Muscle layer of duodenum (tissue), 2 donors: ENCODE data around the gene FAM78A.
"Not testable (repeated sequence)": the region's sequence is repeated elsewhere in the genome, so short reads cannot be mapped to it uniquely, and the experiment has no call there.

Source experiments
- H3K27ac ChIP-seq: one replicate; pipeline ENCODE4 v1.7.0; 2013; ENCODE audit warnings: mild to moderate bottlenecking, low read length
- H3K27me3 ChIP-seq: one replicate; pipeline ENCODE4 v1.7.0; 2013; ENCODE audit warnings: low read depth, mild to moderate bottlenecking, control low read depth, low read length
- H3K36me3 ChIP-seq, 2 donors: one replicate each; pipeline ENCODE4 v1.7.0; 2013; ENCODE audit warnings: low read length in 2 of 2, control low read depth in 1 of 2, mild to moderate bottlenecking in 1 of 2; ENCODE audit not compliant: insufficient read depth in 2 of 2, control insufficient read depth in 1 of 2
- H3K4me1 ChIP-seq, 2 donors: one replicate each; pipeline ENCODE4 v1.7.0; 2013; ENCODE audit warnings: low read length in 2 of 2, mild to moderate bottlenecking in 2 of 2, control low read depth in 1 of 2, moderate library complexity in 1 of 2; ENCODE audit not compliant: insufficient read depth in 2 of 2, control insufficient read depth in 1 of 2
- H3K4me3 ChIP-seq, 2 donors: one replicate each; pipeline ENCODE4 v1.7.0; 2013; ENCODE audit warnings: low read length in 2 of 2, low read depth in 1 of 2, mild to moderate bottlenecking in 1 of 2
- H3K9me3 ChIP-seq, 2 donors: one replicate each; pipeline ENCODE4 v1.7.0; 2013; ENCODE audit warnings: low read length in 2 of 2, control low read depth in 1 of 2, mild to moderate bottlenecking in 1 of 2; ENCODE audit not compliant: control insufficient read depth in 1 of 2
- donor health status: healthy.

Gene FAM78A

GRCh38 chr9:131277910-131278701, 1.8 kb upstream of the FAM78A start:
- Histone ChIP-seq H3K9me3 (no peaks in the 10 kb centered on the region), H3K36me3 (no peaks in the 10 kb centered on the region), H3K27me3 (peaks cover 17% of the 10 kb centered on the region), H3K27ac (no peak overlapping the region), H3K4me1 (peaks cover 0 to 17% of the 10 kb centered on the region in 2 donors), H3K4me3 (peak overlapping the region; percentile 26 to 72)

- H3K36me3 ChIP-seq: no peaks in the 10 kb centered on the region
- H3K9me3 ChIP-seq: no peaks in the 10 kb centered on the region
- peak overlapping the region in 1 of 2 donors; percentile 72 for H3K4me3 ChIP-seq
- peaks cover 17% of the 10 kb centered on the region for H3K27me3 ChIP-seq
- H3K27ac ChIP-seq: no peak overlapping the region
- peaks cover 0 to 10% of the 10 kb centered on the region in 2 donors for H3K4me1 ChIP-seq
These were observed 1.1 kb upstream of the FAM78A start for GRCh38 chr9:131277287-131277909.

GRCh38 chr9:131276891-131277286, 579 bp upstream of the FAM78A start:
- Histone ChIP-seq H3K4me3 (peak overlapping the region in 1 of 2 donors; percentile 72), H3K4me1 (peaks cover 0 to 10% of the 10 kb centered on the region in 2 donors), H3K27ac (no peak overlapping the region), H3K36me3 (no peaks in the 10 kb centered on the region), H3K9me3 (no peaks in the 10 kb centered on the region), H3K27me3 (peaks cover 12% of the 10 kb centered on the region)

- H3K36me3 ChIP-seq: no peaks in the 10 kb centered on the region
- peak overlapping the region; percentile 93 for H3K27ac ChIP-seq
- peak overlapping the region; percentile 57 to 63 for H3K4me3 ChIP-seq
- H3K9me3 ChIP-seq: no peaks in the 10 kb centered on the region
- H3K4me1 ChIP-seq: peaks cover 5 to 14% of the 10 kb centered on the region in 2 donors
- H3K27me3 ChIP-seq: peaks cover 3% of the 10 kb centered on the region
These were observed 797 bp downstream of the FAM78A start for GRCh38 chr9:131275332-131276093.

GRCh38 chr9:131274674-131275331, 1.5 kb downstream of the FAM78A start:
- H3K4me3 ChIP-seq: peak overlapping the region; percentile 57 to 63
- no peaks in the 10 kb centered on the region for H3K27me3 ChIP-seq
- peaks cover 5 to 14% of the 10 kb centered on the region in 2 donors for H3K4me1 ChIP-seq
- H3K36me3 ChIP-seq: no peaks in the 10 kb centered on the region
- peak overlapping the region; percentile 93 for H3K27ac ChIP-seq
- no peaks in the 10 kb centered on the region for H3K9me3 ChIP-seq

- Histone ChIP-seq H3K9me3 (no peaks in the 10 kb centered on the region), H3K27me3 (no peaks in the 10 kb centered on the region), H3K27ac (peak overlapping the region; percentile 93), H3K4me3 (peak overlapping the region; percentile 57 to 63), H3K4me1 (peaks cover 5 to 14% of the 10 kb centered on the region in 2 donors), H3K36me3 (no peaks in the 10 kb centered on the region)
These were observed 2.2 kb downstream of the FAM78A start for GRCh38 chr9:131273856-131274673.

- H3K4me1 ChIP-seq: peaks cover 5 to 13% of the 10 kb centered on the region in 2 donors
- no peaks in the 10 kb centered on the region for H3K27me3 ChIP-seq
- peak overlapping the region; percentile 93 for H3K27ac ChIP-seq
- H3K9me3 ChIP-seq: no peaks in the 10 kb centered on the region
- no peaks in the 10 kb centered on the region for H3K36me3 ChIP-seq
- H3K4me3 ChIP-seq: peak overlapping the region in 1 of 2 donors; percentile 63
These were observed 3.0 kb downstream of the FAM78A start for GRCh38 chr9:131273146-131273855.

- H3K4me1 ChIP-seq: peaks cover 5 to 7% of the 10 kb centered on the region in 2 donors
- H3K36me3 ChIP-seq: no peaks in the 10 kb centered on the region
- no peaks in the 10 kb centered on the region for H3K9me3 ChIP-seq
- H3K4me3 ChIP-seq: no peak overlapping the region
- H3K27ac ChIP-seq: peak overlapping the region; percentile 31
- H3K27me3 ChIP-seq: no peaks in the 10 kb centered on the region
These were observed 4.1 kb downstream of the FAM78A start for GRCh38 chr9:131272212-131272611.

GRCh38 chr9:131271506-131271931, 4.8 kb downstream of the FAM78A start:
- no peak overlapping the region for H3K4me3 ChIP-seq
- peak overlapping the region; percentile 31 for H3K27ac ChIP-seq
- H3K36me3 ChIP-seq: no peaks in the 10 kb centered on the region
- no peaks in the 10 kb centered on the region for H3K9me3 ChIP-seq
- H3K27me3 ChIP-seq: no peaks in the 10 kb centered on the region
- peaks cover 4 to 5% of the 10 kb centered on the region in 2 donors for H3K4me1 ChIP-seq

GRCh38 chr9:131271016-131271273, 5.4 kb downstream of the FAM78A start:
- not testable (repeated sequence) for H3K36me3 ChIP-seq, H3K27me3 ChIP-seq, H3K4me1 ChIP-seq, H3K27ac ChIP-seq, H3K4me3 ChIP-seq, H3K9me3 ChIP-seq
